Lower lobe of right lung (tissue), 2 donors: ENCODE data around the gene STK39. TPM values are rescaled to one million over a fixed set of nuclear protein-coding genes. Genes with fewer than 3 reads are reported as not detected.

Source experiments
- ATAC-seq, 2 donors: fragments of 200-7000 bp; cut with Tn5 transposase; one replicate each; pipeline ENCODE4 v1.9.1; 2020 to 2022; ENCODE audit warnings: mild to moderate bottlenecking in 2 of 2, moderate library complexity in 2 of 2
- DNase-seq: peaks from one replicate; pipeline ENCODE4 v3.0.0-alpha.2; 2020
- H3K27ac ChIP-seq: fragments of 200-600 bp; one replicate; pipeline ENCODE4 v1.8.0; 2022
- H3K27me3 ChIP-seq: fragments of 200-600 bp; one replicate; pipeline ENCODE4 v1.8.0; 2022; ENCODE audit warnings: low read depth
- H3K36me3 ChIP-seq: fragments of 200-600 bp; one replicate; pipeline ENCODE4 v1.8.0; 2022; ENCODE audit warnings: mild to moderate bottlenecking
- H3K4me1 ChIP-seq: fragments of 200-600 bp; one replicate; pipeline ENCODE4 v1.8.0; 2022
- H3K4me3 ChIP-seq: fragments of 200-600 bp; one replicate; pipeline ENCODE4 v1.8.0; 2022; ENCODE audit warnings: mild to moderate bottlenecking
- H3K9me3 ChIP-seq: fragments of 200-600 bp; one replicate; pipeline ENCODE4 v1.8.0; 2022
- intact Hi-C: fragments of 100-400 bp; cut with DNase I; formaldehyde crosslinking; loops from one replicate; pipeline ENCODE4 v1.11.0; 2022
- total RNA-seq: library from RNA; stranded (reverse); fragmentation: NEBNext Ultra II Directional; extraction: Animal tissue kit (Norgen Biotek cat#: 25700); gene quantifications from one replicate; pipeline ENCODE4 v1.2.1, GENCODE V29; 2021
- TF ChIP-seq, protein P1 (sequence below): fragments of 200-600 bp; IDR thresholded peaks from one replicate; pipeline ENCODE4 v1.8.0; 2022; ENCODE audit warnings: antibody characterized with exemption, mild to moderate bottlenecking
- donor health status: DM: no; HTN: yes; CAD: no; lungs with severe emphysema.

STK39 gene
- total RNA-seq, 1 donor from 2014 or later, result 12.6 TPM

DNA sequence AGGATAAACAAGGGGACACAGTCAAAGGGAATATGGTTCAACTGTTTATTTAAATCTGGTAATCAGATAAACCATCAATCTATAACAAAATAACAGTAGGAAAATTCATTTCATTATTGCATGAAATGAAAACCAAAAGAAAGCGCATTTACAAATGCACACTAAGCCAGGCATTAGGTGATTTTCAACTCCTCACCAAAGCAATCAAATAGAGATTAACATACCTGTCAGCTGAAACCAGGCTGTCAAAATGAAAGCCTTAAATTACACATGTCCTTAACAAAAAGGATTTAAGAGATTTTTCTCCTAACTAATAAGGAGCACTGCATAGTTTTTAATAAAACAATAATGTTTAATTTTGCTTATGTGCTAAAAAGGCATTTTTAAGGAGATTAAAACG is 23.0 kb downstream of the STK39 start:
- H3K9me3 ChIP-seq, result no peaks in the 10 kb centered on the region
- H3K27me3 ChIP-seq, result no peaks in the 10 kb centered on the region
- intact Hi-C loops, result no loop called here
- no peak overlapping the region for H3K4me3 ChIP-seq
- TF ChIP-seq, protein P1, sequence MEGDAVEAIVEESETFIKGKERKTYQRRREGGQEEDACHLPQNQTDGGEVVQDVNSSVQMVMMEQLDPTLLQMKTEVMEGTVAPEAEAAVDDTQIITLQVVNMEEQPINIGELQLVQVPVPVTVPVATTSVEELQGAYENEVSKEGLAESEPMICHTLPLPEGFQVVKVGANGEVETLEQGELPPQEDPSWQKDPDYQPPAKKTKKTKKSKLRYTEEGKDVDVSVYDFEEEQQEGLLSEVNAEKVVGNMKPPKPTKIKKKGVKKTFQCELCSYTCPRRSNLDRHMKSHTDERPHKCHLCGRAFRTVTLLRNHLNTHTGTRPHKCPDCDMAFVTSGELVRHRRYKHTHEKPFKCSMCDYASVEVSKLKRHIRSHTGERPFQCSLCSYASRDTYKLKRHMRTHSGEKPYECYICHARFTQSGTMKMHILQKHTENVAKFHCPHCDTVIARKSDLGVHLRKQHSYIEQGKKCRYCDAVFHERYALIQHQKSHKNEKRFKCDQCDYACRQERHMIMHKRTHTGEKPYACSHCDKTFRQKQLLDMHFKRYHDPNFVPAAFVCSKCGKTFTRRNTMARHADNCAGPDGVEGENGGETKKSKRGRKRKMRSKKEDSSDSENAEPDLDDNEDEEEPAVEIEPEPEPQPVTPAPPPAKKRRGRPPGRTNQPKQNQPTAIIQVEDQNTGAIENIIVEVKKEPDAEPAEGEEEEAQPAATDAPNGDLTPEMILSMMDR, result no peak
- no peaks in the 10 kb centered on the region for H3K36me3 ChIP-seq
- DNase-seq (no peak), ATAC-seq (no peak)
- no peak overlapping the region for H3K27ac ChIP-seq
- H3K4me1 ChIP-seq, result no peaks in the 10 kb centered on the region

DNA sequence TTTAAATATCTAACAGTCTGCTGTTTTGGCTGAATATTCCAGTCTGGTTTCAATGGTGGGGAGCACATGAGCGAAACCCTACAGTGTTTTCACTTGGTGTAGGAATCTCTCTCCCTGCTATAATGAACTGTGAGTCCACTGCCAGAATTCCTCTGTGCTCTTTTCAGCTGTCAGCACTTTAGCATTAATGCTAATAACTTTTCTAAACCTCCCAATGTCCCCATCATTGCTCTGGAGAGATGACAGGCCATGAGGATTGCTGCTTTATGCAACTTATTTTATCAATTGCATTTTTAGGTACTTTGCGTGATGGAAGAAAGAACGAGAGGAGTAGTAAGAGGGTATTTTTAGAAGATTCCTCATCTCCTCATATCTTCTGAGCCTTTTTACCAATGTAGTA is 25.3 kb downstream of the STK39 start:
- Histone ChIP-seq H3K9me3 (no peaks in the 10 kb centered on the region), H3K27me3 (no peaks in the 10 kb centered on the region), H3K27ac (no peak overlapping the region), H3K4me3 (no peak overlapping the region), H3K4me1 (no peaks in the 10 kb centered on the region), H3K36me3 (no peaks in the 10 kb centered on the region)
- ATAC-seq, result no peak
- no peak for DNase-seq
- TF ChIP-seq, protein P1, result no peak
- intact Hi-C loops, result no loop called here

DNA sequence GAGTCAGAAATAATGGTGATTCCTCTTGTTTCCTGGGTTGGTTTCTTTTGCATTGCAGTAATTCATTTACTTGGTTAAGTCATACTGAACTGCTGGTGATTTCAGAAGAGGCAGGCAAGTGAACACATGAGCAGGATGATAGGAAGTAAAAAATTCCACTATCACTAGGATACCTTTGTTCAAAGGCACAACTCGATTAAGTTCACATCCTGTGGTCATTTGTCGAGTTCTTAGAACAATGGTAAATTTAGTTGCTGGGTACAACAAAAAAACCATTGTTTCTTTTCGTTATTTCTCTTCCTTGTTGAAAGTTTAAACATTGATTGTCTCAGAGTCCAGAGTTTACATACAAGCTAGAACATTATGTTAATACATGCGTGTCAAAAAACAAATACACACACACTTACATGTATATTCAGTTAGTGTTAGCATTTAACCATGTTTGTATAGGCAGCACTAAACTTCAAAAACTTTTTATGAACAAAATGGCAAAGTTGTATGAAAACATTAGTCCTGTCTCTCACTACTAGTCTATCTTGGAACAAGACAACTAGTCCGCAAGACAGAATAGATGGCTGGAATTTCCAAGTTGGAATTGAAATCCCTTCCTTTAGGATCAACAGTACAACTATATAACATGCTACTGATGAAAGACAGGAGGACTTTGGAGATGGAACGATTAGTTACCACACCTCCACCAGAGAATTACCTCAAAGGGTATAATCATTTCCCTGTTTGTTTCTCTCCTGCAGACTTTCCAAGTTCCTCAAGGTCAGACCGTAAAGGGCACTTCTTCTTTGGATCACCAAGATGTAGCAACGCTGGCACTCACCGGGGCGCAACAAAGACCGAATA is 26.2 kb downstream of the STK39 start:
- Histone ChIP-seq H3K27me3 (no peaks in the 10 kb centered on the region), H3K4me3 (no peak overlapping the region), H3K27ac (no peak overlapping the region), H3K4me1 (no peaks in the 10 kb centered on the region), H3K36me3 (no peaks in the 10 kb centered on the region), H3K9me3 (no peaks in the 10 kb centered on the region)
- DNase-seq, result no peak
- TF ChIP-seq, protein P1, result no peak
- intact Hi-C loops, result no loop called here
- no peak for ATAC-seq

DNA sequence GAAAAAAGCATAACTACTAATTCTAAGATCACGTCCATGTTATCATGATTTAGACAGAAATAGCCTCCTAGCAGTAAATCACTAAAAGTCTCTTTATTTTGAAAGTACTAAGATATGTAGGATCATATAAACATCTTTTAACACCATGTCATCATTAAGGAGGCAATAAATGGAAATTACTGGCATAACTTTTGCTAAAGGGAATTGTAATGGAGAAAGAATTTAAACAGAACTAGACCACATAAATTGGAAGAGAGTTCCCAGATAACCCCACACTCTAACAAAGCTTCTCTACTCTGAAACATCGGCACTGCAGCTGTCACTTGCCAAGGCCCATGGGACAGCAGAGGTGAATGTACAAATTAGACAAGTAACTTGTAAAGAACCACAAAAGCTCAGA is 29.5 kb downstream of the STK39 start:
- Histone ChIP-seq H3K4me1 (no peaks in the 10 kb centered on the region), H3K4me3 (no peak overlapping the region), H3K9me3 (no peaks in the 10 kb centered on the region), H3K27me3 (no peaks in the 10 kb centered on the region), H3K36me3 (no peaks in the 10 kb centered on the region), H3K27ac (no peak overlapping the region)
- DNase-seq (no peak), ATAC-seq (no peak)
- TF ChIP-seq, protein P1, result no peak
- intact Hi-C loops, result no loop called here

DNA sequence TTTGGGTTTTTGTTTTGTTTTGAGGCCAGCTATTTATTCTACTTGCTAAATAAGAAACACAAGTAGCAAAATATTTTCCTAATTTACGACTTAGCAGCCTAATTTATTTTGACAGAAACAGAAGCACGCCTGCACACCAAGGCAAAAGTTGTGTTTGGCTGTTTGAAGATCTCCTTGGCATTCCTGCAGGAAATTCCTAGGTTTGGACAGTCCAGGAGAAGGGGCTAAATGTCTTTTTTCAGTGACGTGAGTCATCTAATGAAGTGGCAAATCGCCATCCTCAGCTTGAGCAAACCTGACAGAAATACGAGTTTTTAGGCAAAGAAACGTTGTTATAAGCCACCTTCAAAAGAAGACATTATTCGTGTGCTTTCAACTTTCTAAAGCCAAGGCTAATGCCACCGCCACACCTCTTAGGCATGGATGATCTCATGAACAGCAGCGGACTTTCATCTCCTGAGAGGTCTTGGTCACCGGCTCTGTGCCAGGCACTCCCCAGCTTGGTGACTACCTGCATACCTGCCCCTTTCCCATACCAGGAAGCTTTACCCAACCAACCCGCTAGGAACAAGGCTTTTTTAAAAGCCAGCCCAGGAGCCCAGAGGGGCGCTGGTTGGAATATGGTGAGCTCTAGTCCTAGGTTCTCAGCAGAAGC is 30.9 kb downstream of the STK39 start:
- H3K36me3 ChIP-seq, result no peaks in the 10 kb centered on the region
- TF ChIP-seq, protein P1, result no peak
- DNase-seq (no peak), ATAC-seq (no peak)
- peaks cover 12% of the 10 kb centered on the region for H3K4me1 ChIP-seq
- intact Hi-C loops, result no loop called here
- H3K4me3 ChIP-seq, result no peak overlapping the region
- H3K9me3 ChIP-seq, result no peaks in the 10 kb centered on the region
- H3K27ac ChIP-seq, result no peak overlapping the region
- no peaks in the 10 kb centered on the region for H3K27me3 ChIP-seq
